Panc1 (cell line): ENCODE results near the gene ADCY1. TPM values are rescaled to one million over a fixed set of nuclear protein-coding genes. Genes with fewer than 3 reads are reported as not detected.

Experiments
- ATAC-seq: fragments of 200-7000 bp; cut with Tn5 transposase; 2 replicates; pipeline ENCODE4 v1.9.1; 2020; ENCODE audit warnings: mild to moderate bottlenecking, moderate library complexity
- Bru-seq: library from RNA; stranded (reverse); fragments of 400-500 nt; gene quantifications from one replicate; lab custom pipeline; 2021; lab: Mats Ljungman, UMichigan
- BruChase-seq, 2 experiments: library from RNA; stranded (reverse); fragments of 400-500 nt; gene quantifications; one replicate each; lab custom pipeline; 2021; lab: Mats Ljungman, UMichigan
- BruUV-seq: library from RNA; stranded (reverse); fragments of 400-500 nt; replicated peaks from 2 replicates; lab custom pipeline; 2021; lab: Mats Ljungman, UMichigan
- CTCF ChIA-PET: fragments of 300-600 bp; sonication (Branson Sonifier 250); formaldehyde crosslinking; loops from one replicate; lab custom pipeline; 2022; ENCODE audit warnings: antibody characterized with exemption; lab: Charles Lee
- POLR2A ChIA-PET: fragments of 300-600 bp; sonication (Branson Sonifier 250); formaldehyde crosslinking; loops from one replicate; lab custom pipeline; 2022; ENCODE audit warnings: antibody characterized with exemption; lab: Charles Lee
- DNase-seq: peaks from one replicate; pipeline ENCODE4 v3.0.0-alpha.2; 2010; ENCODE audit warnings: low read depth, low spot score
- H3K27ac ChIP-seq: 2 replicates; pipeline ENCODE4 v1.5.1; 2011; ENCODE audit warnings: mild to moderate bottlenecking, low read length, inconsistent platforms
- H3K27me3 ChIP-seq: fragments of 200-500 bp; sonication (Bioruptor generic); 2 replicates; pipeline ENCODE4 v1.6.0; 2014; ENCODE audit warnings: low read length, inconsistent platforms; ENCODE audit not compliant: control insufficient read depth, insufficient read depth
- H3K36me3 ChIP-seq: fragments of 200-500 bp; sonication (Bioruptor generic); 2 replicates; pipeline ENCODE4 v1.5.1; 2014; ENCODE audit warnings: inconsistent platforms, mild to moderate bottlenecking, low read length, moderate library complexity; ENCODE audit not compliant: control insufficient read depth, insufficient read depth
- H3K4me1 ChIP-seq: 2 replicates; pipeline ENCODE4 v1.5.1; 2011; ENCODE audit warnings: inconsistent platforms, mild to moderate bottlenecking, low read length, moderate library complexity; ENCODE audit not compliant: control insufficient read depth, insufficient read depth
- H3K4me3 ChIP-seq, 2 experiments: 2 replicates each; pipeline ENCODE4 v1.5.1; 2011 to 2012; ENCODE audit warnings: low read depth in 2 of 2, low read length in 2 of 2, mild to moderate bottlenecking in 2 of 2, inconsistent platforms in 1 of 2, moderate library complexity in 1 of 2
- H3K9me3 ChIP-seq: fragments of 200-500 bp; sonication (Bioruptor generic); 2 replicates; pipeline ENCODE4 v1.5.1; 2014; ENCODE audit warnings: low read depth, mild to moderate bottlenecking, inconsistent platforms, low read length, moderate library complexity; ENCODE audit not compliant: control insufficient read depth, insufficient read depth
- CTCF ChIP-seq: fragments of 450-650 bp; IDR thresholded peaks from 2 replicates; pipeline ENCODE4 v1.5.1; 2017; ENCODE audit warnings: mild to moderate bottlenecking
- POLR2AphosphoS5 ChIP-seq: IDR thresholded peaks from 2 replicates; pipeline ENCODE4 v1.6.1; 2012; ENCODE audit warnings: mild to moderate bottlenecking, low read depth, low read length, moderate library complexity
- REST ChIP-seq, 2 experiments: IDR thresholded peaks; 2 replicates each; pipeline ENCODE4 v1.6.1; 2011 to 2012; ENCODE audit warnings: low read depth in 2 of 2, control low read depth in 1 of 2, low read length in 1 of 2, mild to moderate bottlenecking in 1 of 2, moderate library complexity in 1 of 2; ENCODE audit not compliant: insufficient read depth in 1 of 2
- SIN3A ChIP-seq: IDR thresholded peaks from 2 replicates; pipeline ENCODE4 v1.6.1; 2012; ENCODE audit warnings: low read depth, mild to moderate bottlenecking, low read length, moderate library complexity, borderline replicate concordance; ENCODE audit not compliant: insufficient read depth
- TCF7L2 ChIP-seq: IDR thresholded peaks from 2 replicates; pipeline ENCODE4 v1.6.1; 2011; ENCODE audit warnings: mild to moderate bottlenecking, low read depth, low read length, inconsistent platforms
- in situ Hi-C: cut with HindIII; loops from 2 replicates; pipeline ENCODE4 v1.10.0; 2016; ENCODE audit warnings: low sequenced_read_pairs, low pct_unique_long_range_greater_than_20kb
- intact Hi-C: fragments of 100-400 bp; cut with micrococcal nuclease; formaldehyde crosslinking; loops from one replicate; pipeline ENCODE4 v1.10.0; 2022; ENCODE audit not compliant: unreplicated experiment
- long read RNA-seq: library from polyadenylated mRNA; unstranded; transcript quantifications from one replicate; pipeline ENCODE4 v2.0.0, GENCODE V29; 2021; ENCODE audit not compliant: unreplicated experiment
- polyA plus RNA-seq: library from polyadenylated mRNA; unstranded; fragments of >200 nt; gene quantifications from one replicate; pipeline ENCODE4 v1.2.1, GENCODE V29; 2012; ENCODE audit warnings: missing spikeins; ENCODE audit not compliant: insufficient read length
- total RNA-seq: library from RNA; stranded (reverse); gene quantifications from one replicate; pipeline ENCODE4 v1.2.1, GENCODE V29; 2021; ENCODE audit not compliant: unreplicated experiment

The ADCY1 gene
- total RNA-seq (2.1 TPM), Bru-seq, nascent RNA (percentile 24 among the genes with signal in this experiment), BruChase-seq, experiment 1, labeled RNA remaining after a 2-hour chase (percentile 26 among the genes with signal in this experiment), BruChase-seq, experiment 2, labeled RNA remaining after a 6-hour chase (percentile 28 among the genes with signal in this experiment)
- 1.2 TPM for polyA plus RNA-seq
- long read RNA-seq, partial matches to known transcripts: 1 of 4 reads
- long read RNA-seq, other reads (novel, unspliced or antisense): 0 of 4 reads

GRCh38 chr7:45573661-45574415 lies at the start of gene ADCY1:
Gene ADCY1 (plus strand): TSS chr7:45574368. CDS start chr7:45574544, 176 bp downstream.
- intact Hi-C loops: loop anchor here (10.0 kb wide), 1 partner anchor 419 kb away; the partner anchor contains the start of gene RAMP3
- peak; percentile 9; the same call in 1 of the 2 replicates for ATAC-seq
- no TSS peak for BruUV-seq
- ChIA-PET POLR2A (no interaction called here), CTCF (no interaction called here)
- TF ChIP-seq TCF7L2 (no peak), REST (IDR thresholded peaks at IDR 0.05; ENCODE audit: insufficient read depth in 1 of 2, low read depth in 2 of 2, low read length in 1 of 2) (no peak), POLR2AphosphoS5 (no peak), CTCF (no peak), SIN3A (no peak)
- H3K27me3 ChIP-seq: peaks cover 49% of the 10 kb centered on the region
- H3K9me3 ChIP-seq: no peaks in the 10 kb centered on the region
- peaks cover 4% of the 10 kb centered on the region for H3K4me1 ChIP-seq
- in situ Hi-C loops: no loop called here
- peak within 1 kb of the TSS; percentile 31 to 44 for H3K4me3 ChIP-seq
- H3K36me3 ChIP-seq: no peaks in the 10 kb centered on the region
- DNase-seq: no peak
- no peak within 1 kb of the TSS for H3K27ac ChIP-seq

- ATAC-seq (no peak), DNase-seq (no peak)
- H3K9me3 ChIP-seq: no peaks in the 10 kb centered on the region
- H3K4me1 ChIP-seq: no peaks in the 10 kb centered on the region
- in situ Hi-C loops: no loop called here
- H3K27ac ChIP-seq: no peak overlapping the region
- intact Hi-C loops: no loop called here
- CTCF ChIA-PET: no interaction called here
- H3K36me3 ChIP-seq: no peaks in the 10 kb centered on the region
- peaks cover 11% of the 10 kb centered on the region for H3K27me3 ChIP-seq
- TF ChIP-seq CTCF (no peak), POLR2AphosphoS5 (no peak), SIN3A (no peak)
- POLR2A ChIA-PET: no interaction called here
- no TSS peak for BruUV-seq
- H3K4me3 ChIP-seq: no peak overlapping the region
Measured at GRCh38 chr7:45524445-45524844, 49.7 kb upstream of the ADCY1 start.
